SK-N-SH (cell line): ENCODE data around the gene GARIN1A.

Experiments used
- ELF1 ChIP-seq: IDR thresholded peaks from 2 replicates; pipeline ENCODE4 v1.4.0; 2012
- MXI1 ChIP-seq: IDR thresholded peaks from 2 replicates; pipeline ENCODE4 v1.6.1; 2012; ENCODE audit warnings: mild to moderate bottlenecking, low read depth, low read length, improper control_type of control experiment
- RAD21 ChIP-seq: IDR thresholded peaks from 2 replicates; pipeline ENCODE4 v1.6.1; 2012; ENCODE audit warnings: mild to moderate bottlenecking, low read length

DNA sequence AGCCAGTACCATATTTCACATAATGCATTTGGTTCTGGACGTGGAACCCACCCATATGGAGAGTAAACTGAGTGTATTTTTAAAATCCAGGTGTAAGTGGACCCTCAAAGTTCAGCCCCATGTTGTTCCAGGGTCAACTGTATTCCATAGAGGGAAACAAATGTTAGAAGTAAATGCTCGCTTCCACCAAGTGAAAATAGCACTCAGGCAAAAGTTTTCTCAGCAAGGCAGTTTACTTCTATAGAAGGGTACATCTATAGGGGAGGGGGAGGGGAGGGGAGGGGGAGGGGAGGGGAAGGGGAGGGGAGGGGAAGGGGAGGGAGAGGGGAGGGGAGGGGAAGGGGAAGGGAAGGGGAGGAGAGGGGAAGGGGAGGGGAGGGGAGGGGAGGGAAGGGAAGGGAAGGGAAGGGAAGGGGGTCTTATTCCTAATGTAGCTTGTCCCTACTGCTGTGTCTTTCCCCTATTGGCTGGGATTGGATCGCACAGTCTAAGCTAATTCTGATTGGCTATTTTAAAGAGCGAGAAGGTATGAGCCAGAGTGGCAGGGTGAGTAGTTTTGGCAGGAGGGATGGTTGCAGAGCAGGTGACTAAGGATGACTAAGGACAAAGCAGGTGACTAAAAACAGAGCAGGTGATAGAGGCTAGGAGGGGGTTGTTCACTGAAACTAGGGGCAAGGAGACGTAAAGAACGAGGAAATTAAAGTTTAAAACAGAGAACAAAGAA lies 29.1 kb downstream of the GARIN1A start:
- TF ChIP-seq RAD21 (no peak), MXI1 (no peak), ELF1 (no peak)
